DOHH2 (cell line): Measurements from ENCODE around the gene C1orf226.

Source experiments
- H3F3A ChIP-seq: fragments of 200-600 bp; sonication (generic), shearing (Covaris generic); 2 replicates; pipeline ENCODE4 v1.6.0; 2016; ENCODE audit warnings: antibody characterized with exemption, mild to moderate bottlenecking; ENCODE audit not compliant: control insufficient read depth, insufficient read depth
- H3K27ac ChIP-seq: fragments of 200-600 bp; sonication (generic); 2 replicates; pipeline ENCODE4 v1.5.1; 2014; ENCODE audit warnings: low read depth, mild to moderate bottlenecking, low read length, moderate library complexity
- H3K27me3 ChIP-seq: fragments of 200-600 bp; sonication (generic); 2 replicates; pipeline ENCODE4 v1.6.1; 2014; ENCODE audit warnings: mild to moderate bottlenecking, low read length, mixed read lengths; ENCODE audit not compliant: control insufficient read depth
- H3K36me3 ChIP-seq: fragments of 200-600 bp; sonication (generic); 2 replicates; pipeline ENCODE4 v1.6.1; 2014; ENCODE audit warnings: mild to moderate bottlenecking, low read length, moderate library complexity, mixed read lengths; ENCODE audit not compliant: control insufficient read depth
- H3K4me1 ChIP-seq: fragments of 200-600 bp; sonication (generic); 2 replicates; pipeline ENCODE4 v1.6.1; 2014; ENCODE audit warnings: mild to moderate bottlenecking, low read length, mixed read lengths; ENCODE audit not compliant: control insufficient read depth
- H3K4me2 ChIP-seq: fragments of 200-600 bp; sonication (generic); 2 replicates; pipeline ENCODE4 v1.6.0; 2014; ENCODE audit warnings: mild to moderate bottlenecking, low read length, moderate library complexity
- H3K4me3 ChIP-seq: fragments of 200-600 bp; sonication (generic); 2 replicates; pipeline ENCODE4 v1.5.1; 2014; ENCODE audit warnings: mild to moderate bottlenecking, low read length, mixed read lengths
- H3K79me2 ChIP-seq: fragments of 200-600 bp; sonication (generic); 2 replicates; pipeline ENCODE4 v1.6.1; 2014; ENCODE audit warnings: mild to moderate bottlenecking, low read length, mixed read lengths; ENCODE audit not compliant: control insufficient read depth
- H3K9me2 ChIP-seq: fragments of 200-600 bp; sonication (generic); replicated peaks from 2 replicates; pipeline ENCODE4 v1.6.1; 2014; ENCODE audit warnings: mild to moderate bottlenecking, low read length, mixed read lengths; ENCODE audit not compliant: control insufficient read depth
- H3K9me3 ChIP-seq: fragments of 200-600 bp; sonication (generic); 2 replicates; pipeline ENCODE4 v1.6.1; 2014; ENCODE audit warnings: antibody characterized with exemption, low read length, mixed read lengths; ENCODE audit not compliant: control insufficient read depth, insufficient read depth
- H4K20me1 ChIP-seq: fragments of 200-600 bp; sonication (generic); 2 replicates; pipeline ENCODE4 v1.6.0; 2014; ENCODE audit warnings: low read depth, mild to moderate bottlenecking, antibody characterized with exemption, low read length, moderate library complexity; ENCODE audit not compliant: control insufficient read depth, insufficient read depth
- CTCF ChIP-seq: fragments of 200-600 bp; sonication (generic); IDR thresholded peaks from one replicate; pipeline ENCODE4 v1.5.1; 2014; ENCODE audit warnings: antibody characterized with exemption, mild to moderate bottlenecking, low read depth, low read length; ENCODE audit not compliant: poor library complexity, severe bottlenecking
- EZH2phosphoT487 ChIP-seq: fragments of 200-600 bp; sonication (generic); IDR thresholded peaks from 2 replicates; pipeline ENCODE4 v1.6.1; 2017; ENCODE audit warnings: borderline replicate concordance, mild to moderate bottlenecking, antibody characterized with exemption, low read length, moderate library complexity, mixed read lengths

The C1orf226 gene

GRCh38 chr1:162385280-162385623 lies 3.7 kb downstream of the C1orf226 start:
- Histone ChIP-seq H3K27ac (no peak overlapping the region), H3K36me3 (no peaks in the 10 kb centered on the region), H3K9me2 (no peaks in the 10 kb centered on the region), H3K4me1 (no peaks in the 10 kb centered on the region), H3K27me3 (peaks cover 3% of the 10 kb centered on the region; the same call in 1 of the 2 replicates), H3K4me3 (no peak overlapping the region), H3F3A (no peaks in the 10 kb centered on the region), H4K20me1 (no peaks in the 10 kb centered on the region), H3K79me2 (no peaks in the 10 kb centered on the region), H3K4me2 (no peak overlapping the region), H3K9me3 (no peaks in the 10 kb centered on the region)
- TF ChIP-seq EZH2phosphoT487 = no peak
- TF ChIP-seq CTCF = no peak

- H3K9me2 ChIP-seq = no peaks in the 10 kb centered on the region
- H3K27ac ChIP-seq = no peak overlapping the region
- H3K79me2 ChIP-seq = no peaks in the 10 kb centered on the region
- TF ChIP-seq CTCF (no peak), EZH2phosphoT487 (no peak)
- no peaks in the 10 kb centered on the region for H3K36me3 ChIP-seq
- H3K27me3 ChIP-seq = peaks cover 3% of the 10 kb centered on the region; the same call in 1 of the 2 replicates
- no peak overlapping the region for H3K4me2 ChIP-seq
- no peak overlapping the region for H3K4me3 ChIP-seq
- no peaks in the 10 kb centered on the region for H3F3A ChIP-seq
- H4K20me1 ChIP-seq = no peaks in the 10 kb centered on the region
- H3K9me3 ChIP-seq = no peaks in the 10 kb centered on the region
- H3K4me1 ChIP-seq = no peaks in the 10 kb centered on the region
These were observed 4.2 kb downstream of the C1orf226 start for GRCh38 chr1:162385702-162386101.

- Histone ChIP-seq H3K4me3 (no peak overlapping the region), H3F3A (no peaks in the 10 kb centered on the region), H3K4me1 (no peaks in the 10 kb centered on the region), H3K9me3 (no peaks in the 10 kb centered on the region), H3K36me3 (no peaks in the 10 kb centered on the region), H3K27me3 (peaks cover 4% of the 10 kb centered on the region; the same call in 1 of the 2 replicates), H4K20me1 (no peaks in the 10 kb centered on the region), H3K79me2 (no peaks in the 10 kb centered on the region), H3K27ac (no peak overlapping the region), H3K4me2 (no peak overlapping the region), H3K9me2 (no peaks in the 10 kb centered on the region)
- no peak for TF ChIP-seq CTCF
- no peak for TF ChIP-seq EZH2phosphoT487
These were observed 5.0 kb downstream of the C1orf226 start for GRCh38 chr1:162386292-162387225.
